Activated CD8-positive, alpha-beta memory T cell treated with anti-CD3 and anti-CD28 coated beads, Interleukin-2, amount 50 U/mL, for 24 hours (primary cell): ENCODE data around the gene ABCG4.

Source experiments
- DNase-seq: peaks from one replicate; pipeline ENCODE4 v3.0.0-alpha.2; 2020; ENCODE audit errors: extremely low read depth

Gene ABCG4

GRCh38 chr11:119206511-119207414 is 57.9 kb downstream of the ABCG4 start:
- peak; percentile 2 for DNase-seq

DNA sequence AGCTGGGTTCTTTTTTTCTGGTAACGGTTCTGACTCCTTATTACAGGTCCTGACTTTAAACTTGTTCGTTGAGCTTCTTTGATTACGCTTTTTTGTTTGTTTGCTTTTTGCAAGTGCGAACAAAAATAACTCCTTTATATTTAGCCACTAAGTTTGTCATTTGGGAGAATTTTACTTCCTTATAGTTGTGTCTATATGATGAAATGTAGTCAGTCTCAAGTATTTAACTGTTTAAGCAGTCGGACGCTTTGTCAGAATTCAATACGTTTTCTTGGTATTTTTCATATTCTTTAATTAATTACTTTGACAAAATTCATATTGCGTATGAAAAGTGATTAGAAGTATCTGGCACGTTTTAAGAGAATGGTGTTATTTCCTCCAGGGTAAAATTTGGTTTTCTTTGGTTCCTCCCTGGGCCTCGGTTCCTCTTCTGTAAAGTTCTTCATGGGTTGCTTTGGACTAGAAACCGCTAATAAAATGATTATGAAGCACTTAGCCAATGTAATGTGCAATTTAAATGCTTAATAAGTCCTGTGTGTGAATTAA is 58.6 kb downstream of the ABCG4 start:
- DNase-seq, result no peak

GRCh38 chr11:119209186-119209585 is 60.3 kb downstream of the ABCG4 start:
- no peak for DNase-seq

DNA sequence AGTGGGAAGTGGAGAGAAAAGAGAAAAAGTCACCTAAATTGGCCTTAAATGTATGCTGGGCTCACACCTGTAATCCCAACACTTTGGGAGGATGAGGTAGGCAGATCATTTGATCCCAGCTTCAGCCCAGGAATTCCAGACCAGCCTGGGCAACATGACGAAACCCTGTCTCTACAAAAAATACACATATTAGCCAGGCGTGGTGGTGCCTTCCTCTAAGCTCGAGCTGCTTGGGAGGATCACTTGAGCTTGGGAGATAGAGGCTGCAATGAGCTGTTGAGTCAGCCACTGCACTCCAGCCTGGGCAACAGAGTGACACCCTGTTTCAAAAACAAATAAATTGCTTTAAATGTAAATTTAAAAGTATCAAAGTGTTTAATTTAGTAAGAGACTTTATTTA is 61.2 kb downstream of the ABCG4 start:
- DNase-seq, result no peak
